ENCODE measurements around the gene TP53I13.
"Not testable (repeated sequence)": the region's sequence is repeated elsewhere in the genome, so short reads cannot be mapped to it uniquely, and the experiment has no call there.

The TP53I13 gene, protein sequence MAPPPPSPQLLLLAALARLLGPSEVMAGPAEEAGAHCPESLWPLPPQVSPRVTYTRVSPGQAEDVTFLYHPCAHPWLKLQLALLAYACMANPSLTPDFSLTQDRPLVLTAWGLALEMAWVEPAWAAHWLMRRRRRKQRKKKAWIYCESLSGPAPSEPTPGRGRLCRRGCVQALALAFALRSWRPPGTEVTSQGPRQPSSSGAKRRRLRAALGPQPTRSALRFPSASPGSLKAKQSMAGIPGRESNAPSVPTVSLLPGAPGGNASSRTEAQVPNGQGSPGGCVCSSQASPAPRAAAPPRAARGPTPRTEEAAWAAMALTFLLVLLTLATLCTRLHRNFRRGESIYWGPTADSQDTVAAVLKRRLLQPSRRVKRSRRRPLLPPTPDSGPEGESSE

GRCh38 chr17:29568331-29569244 is at the start of gene TP53I13:
Gene TP53I13 (plus strand): TSS chr17:29568701. CDS start chr17:29568759, 58 bp downstream.
- DNase-seq = peak; percentile 88 to 93

DNA sequence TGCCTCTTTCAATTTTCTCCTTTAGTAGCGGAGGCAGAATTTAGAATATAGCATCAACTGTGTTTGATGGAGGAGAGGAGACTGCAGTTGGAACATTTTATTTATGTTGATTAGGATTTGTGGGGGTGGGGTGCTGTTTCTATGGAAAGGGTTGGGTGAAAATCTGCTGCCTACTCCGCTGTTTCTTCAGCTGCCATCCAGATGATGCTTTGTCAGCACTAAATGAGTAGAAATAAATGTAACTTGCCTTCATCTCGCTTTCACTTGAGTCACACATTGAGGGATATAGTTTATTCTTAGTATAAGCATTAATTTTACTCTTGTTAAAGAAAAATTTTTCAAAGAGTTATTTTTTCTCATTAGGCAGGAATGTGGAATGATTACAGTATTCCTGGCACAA is 43.8 kb upstream of the TP53I13 start:
- no peak for DNase-seq

- no peak for DNase-seq
Measured at GRCh38 chr17:29526322-29526721, 42.2 kb upstream of the TP53I13 start.

GRCh38 chr17:29533976-29534375 is 34.5 kb upstream of the TP53I13 start:
- DNase-seq = no peak

- no peak for DNase-seq
Measured at GRCh38 chr17:29544066-29544465, 24.4 kb upstream of the TP53I13 start.

DNA sequence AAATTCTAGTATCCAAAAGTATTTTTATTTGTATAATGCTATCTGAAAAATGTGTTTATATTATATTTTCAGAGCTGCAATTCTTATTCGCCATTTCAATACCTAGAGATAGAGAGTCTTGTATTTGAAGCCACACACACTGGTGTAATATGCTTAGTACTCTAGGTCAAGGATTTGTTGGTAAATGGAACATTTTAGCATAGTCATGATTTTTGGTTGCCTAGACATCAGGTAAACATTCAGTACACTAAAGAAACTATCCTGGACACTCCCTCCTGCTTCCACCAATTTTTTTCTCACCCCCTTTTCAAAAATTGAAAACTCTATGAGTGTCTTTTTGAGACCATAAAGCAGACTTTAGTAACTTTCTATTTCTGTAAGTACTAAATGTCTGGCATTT is 22.4 kb upstream of the TP53I13 start:
- DNase-seq = no peak

DNA sequence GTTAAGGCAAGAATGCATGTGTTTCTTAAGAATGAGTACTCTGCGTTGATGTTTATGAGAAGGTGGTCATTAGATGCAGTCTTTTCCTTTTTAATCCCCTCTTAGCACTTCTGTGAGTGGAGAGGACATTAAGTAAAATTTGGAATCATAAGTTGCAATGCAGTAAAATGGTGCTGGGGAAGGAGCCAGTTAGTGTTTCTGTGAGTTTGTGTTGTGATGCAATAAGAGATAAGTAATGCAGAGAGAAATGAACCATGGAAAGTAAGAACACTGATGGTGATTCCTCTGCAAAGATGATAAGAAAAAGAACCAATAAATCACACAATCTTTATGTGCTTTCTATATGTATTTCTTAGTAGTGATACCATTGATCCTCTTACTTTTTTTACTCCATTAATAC is 21.7 kb upstream of the TP53I13 start:
- no peak for DNase-seq

- DNase-seq = no peak
Measured at GRCh38 chr17:29549177-29549923, 19.2 kb upstream of the TP53I13 start.

GRCh38 chr17:29555840-29556239 is 12.7 kb upstream of the TP53I13 start:
- no peak for DNase-seq

DNA sequence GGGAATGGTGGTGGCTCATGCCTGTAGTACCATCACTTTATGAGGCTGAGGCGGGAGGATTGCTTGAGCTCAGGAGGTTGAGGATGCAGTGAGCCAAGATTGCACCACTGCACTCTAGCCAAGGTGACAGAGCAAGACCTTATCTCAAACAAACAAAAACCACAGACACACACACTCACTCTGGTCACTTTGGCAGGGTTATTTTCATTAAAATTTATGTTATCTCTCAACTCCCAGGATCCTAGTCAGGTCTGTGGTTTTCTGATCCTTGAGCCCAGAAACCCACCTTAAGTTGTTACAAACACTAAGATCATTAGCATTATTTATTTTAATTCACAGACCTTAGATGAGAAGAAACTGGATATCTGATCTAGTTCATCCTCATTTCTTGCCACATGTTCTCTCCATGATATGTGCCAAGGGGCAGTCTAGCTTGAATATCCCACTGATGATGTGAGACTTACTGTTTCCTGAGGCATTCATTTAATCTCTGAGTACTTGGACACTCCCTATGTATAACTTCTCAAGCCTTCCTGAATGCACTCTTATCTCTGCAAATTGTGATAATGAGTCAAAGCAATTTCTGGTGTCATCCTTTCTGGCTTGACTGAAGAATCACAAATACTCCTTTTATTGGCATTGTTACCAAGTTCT is 11.3 kb upstream of the TP53I13 start:
- DNase-seq = no peak

DNA sequence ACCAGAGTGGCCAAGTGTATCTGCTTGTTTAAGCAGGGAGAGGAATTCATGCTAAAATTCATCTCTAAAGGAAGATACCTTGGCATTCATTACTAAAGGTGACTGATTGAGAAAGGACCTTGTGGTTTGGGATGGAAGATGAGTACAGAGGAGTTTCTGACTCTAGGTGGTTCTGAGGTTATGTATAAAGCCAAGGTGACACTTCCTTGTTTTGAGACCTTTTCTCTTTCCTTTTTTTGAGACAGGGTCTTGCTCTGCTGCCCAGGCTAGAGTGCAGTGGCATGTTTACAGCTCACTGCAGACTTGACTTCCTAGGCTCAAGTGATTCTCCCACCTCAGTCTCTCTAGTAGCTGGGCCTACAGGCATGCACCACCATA is 10.8 kb upstream of the TP53I13 start:
- no peak for DNase-seq

DNA sequence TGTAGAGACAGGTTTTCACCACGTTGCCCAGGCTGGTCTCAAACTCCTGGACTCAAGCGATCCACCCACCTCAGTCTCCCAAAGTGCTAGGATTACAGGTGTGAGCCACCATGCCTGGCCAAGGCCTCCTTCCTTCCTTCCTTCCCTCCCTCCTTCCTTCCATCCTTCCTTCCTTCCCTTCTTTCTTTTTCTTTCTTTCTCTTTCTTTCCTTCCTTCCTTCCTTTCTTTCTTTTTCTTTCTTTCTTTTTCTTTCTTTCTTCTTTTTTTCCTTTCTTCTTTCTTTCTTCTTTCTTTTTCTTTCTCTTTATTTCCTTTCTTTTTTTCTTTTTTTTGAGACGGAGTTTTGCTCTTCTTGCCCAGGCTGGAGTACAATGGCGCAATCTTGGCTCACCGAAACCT is 10.4 kb upstream of the TP53I13 start:
- not testable (repeated sequence) for DNase-seq

DNA sequence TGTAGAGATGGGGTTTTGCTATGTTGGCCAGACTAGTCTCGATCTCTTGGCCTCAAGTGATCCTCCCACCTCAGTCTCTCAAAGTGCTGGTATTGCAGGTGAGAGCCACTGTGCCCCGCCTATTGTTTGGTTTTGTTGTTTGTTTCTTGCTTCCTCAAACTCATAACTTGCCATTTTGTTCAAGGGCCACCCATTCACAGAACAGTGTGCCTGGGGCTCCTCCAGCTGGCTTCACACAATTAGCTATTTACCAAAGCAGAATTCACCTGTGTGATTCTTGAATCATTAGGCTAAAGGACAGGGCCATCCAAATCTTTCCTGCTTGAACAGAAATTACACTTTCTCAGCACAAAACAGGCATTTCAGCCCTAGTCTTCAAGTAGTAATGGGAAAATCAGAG is 8.9 kb upstream of the TP53I13 start:
- DNase-seq = no peak

DNA sequence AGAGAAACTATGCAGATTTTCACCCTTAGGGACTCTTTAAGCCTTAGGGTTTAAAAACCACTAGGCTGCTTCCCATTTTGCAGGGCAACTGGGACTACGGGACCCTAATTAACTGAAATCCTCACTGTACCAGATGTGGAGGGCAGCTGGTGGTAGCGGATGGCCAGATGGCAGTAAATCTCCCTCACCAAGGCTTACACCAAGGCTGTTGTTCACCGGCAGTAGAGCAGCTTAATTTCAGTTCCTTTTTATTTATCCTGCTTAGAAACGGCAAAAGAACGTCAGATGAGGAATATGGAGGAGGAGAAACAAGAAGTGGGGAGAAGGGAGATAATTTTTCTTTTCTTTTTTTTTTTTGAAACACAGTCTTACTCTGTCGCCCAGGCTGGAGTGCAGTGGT is 8.2 kb upstream of the TP53I13 start:
- DNase-seq = peak in 1 of 2 donors; percentile 28

DNA sequence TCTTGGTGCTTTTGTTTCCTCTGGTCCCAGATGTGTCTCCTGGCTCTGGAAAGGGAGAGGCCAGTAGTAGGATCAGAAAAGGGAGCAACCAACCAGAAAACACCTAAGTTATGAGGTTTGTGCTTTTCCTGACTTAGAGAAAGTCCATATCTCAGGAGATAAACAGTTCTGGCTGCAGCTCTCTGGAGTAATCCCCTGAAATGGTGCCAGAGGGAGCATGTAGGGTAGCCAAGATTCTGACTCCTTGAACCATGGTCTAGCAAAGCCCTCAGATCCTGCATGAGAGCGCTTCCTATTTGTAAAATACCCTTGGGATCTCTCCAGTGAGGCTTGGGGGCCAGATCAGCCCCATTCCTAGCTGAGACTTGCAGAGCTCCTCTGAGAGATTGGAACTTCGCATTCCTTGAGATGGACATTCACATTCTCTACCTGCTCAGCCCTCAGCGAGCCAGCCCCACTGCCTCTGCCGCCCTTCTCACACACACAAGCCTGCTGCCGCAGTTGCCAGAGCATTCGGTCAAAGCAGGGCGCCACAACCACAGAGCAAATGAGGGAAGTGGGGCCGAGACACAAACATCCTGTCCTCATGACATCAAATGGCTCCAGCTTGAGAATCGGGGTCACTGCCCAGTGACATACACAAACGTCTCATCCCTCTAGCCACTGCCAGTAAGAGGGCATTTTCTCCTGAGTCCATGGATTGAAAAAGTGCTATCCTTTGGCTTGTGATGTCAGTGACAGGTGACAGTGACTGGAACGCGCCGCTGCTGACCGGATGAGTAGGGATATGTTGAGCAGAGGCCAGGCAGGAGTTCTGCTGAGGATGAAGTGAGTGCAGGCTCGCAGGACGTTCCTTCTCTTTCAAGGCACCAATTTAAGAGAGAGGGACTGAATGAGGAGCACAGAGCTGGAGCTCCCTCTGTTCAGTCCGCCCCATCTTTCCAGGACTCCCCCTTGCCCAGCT is 6.7 kb upstream of the TP53I13 start:
- peak; percentile 21 to 65 for DNase-seq

- DNase-seq = no peak
Measured at GRCh38 chr17:29562615-29563014, 5.9 kb upstream of the TP53I13 start.

GRCh38 chr17:29563816-29564215 is 4.7 kb upstream of the TP53I13 start:
- DNase-seq = peak in 1 of 2 donors; percentile 51

DNA sequence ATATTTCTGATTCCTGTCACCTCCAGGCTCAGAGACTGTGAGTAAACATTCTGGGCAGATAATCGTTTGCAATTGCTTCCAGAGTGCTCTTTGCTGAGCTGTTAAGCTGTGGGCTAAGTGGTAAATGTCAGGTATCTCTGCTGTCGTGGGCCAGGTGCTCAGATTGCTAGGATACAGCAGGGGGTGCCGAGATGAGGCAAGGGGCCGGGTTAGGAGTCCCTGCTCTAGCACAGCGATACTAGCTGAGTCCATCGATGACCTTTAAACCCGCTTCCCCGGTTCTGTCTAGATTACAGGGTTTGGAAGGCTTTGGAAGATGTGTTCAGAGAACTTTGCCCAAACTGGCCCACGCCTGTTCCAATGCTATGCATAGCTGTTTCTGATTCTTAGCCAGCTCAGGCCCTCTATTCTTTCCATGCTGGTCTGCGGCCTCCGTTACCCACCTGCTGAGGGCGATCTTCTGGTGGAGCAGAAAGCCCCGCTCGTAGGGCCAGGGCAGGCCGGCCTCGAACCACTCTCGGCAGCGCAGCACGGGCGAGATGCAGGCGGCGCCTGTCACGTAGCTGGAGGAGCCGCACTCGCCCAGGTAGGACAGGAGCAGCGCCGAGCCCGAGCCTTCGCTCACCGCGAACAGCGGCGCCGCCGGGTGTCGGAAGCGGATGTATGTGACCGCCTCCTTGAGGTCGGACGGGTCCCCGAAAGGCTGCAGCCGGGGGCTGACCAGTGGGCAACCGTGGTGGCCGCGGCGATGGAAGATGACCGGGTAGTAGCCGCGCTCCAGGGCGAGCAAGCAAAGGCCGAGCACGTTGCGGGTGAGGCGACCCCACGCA is 2.6 kb upstream of the TP53I13 start:
- peak; percentile 56 to 62 for DNase-seq

- peak; percentile 56 to 57 for DNase-seq
Measured at GRCh38 chr17:29566473-29567303, 1.8 kb upstream of the TP53I13 start, which contains the start of gene ABHD15. Gene ABHD15 (minus strand): TSS chr17:29567037. CDS start chr17:29566966, 71 bp downstream.

DNA sequence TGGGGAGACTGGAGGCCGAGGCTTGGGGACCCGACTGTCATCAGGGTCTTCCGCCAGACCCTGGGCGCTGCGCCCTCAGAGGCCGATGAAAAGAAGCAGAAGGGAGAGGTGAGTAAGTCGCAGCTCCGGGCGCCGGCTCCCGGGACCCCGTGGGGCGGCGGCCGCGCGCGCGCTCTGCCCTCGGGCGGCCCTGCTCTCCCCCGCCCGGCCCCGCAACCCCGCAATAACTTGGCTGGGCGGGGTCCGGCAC is 1.3 kb upstream of the TP53I13 start:
- no peak for DNase-seq

Data from CD4-positive, alpha-beta T cell treated with Interleukin-1 beta for 1 hour (primary cell).